ENCODE measurements around the gene ATOSB.

DNA sequence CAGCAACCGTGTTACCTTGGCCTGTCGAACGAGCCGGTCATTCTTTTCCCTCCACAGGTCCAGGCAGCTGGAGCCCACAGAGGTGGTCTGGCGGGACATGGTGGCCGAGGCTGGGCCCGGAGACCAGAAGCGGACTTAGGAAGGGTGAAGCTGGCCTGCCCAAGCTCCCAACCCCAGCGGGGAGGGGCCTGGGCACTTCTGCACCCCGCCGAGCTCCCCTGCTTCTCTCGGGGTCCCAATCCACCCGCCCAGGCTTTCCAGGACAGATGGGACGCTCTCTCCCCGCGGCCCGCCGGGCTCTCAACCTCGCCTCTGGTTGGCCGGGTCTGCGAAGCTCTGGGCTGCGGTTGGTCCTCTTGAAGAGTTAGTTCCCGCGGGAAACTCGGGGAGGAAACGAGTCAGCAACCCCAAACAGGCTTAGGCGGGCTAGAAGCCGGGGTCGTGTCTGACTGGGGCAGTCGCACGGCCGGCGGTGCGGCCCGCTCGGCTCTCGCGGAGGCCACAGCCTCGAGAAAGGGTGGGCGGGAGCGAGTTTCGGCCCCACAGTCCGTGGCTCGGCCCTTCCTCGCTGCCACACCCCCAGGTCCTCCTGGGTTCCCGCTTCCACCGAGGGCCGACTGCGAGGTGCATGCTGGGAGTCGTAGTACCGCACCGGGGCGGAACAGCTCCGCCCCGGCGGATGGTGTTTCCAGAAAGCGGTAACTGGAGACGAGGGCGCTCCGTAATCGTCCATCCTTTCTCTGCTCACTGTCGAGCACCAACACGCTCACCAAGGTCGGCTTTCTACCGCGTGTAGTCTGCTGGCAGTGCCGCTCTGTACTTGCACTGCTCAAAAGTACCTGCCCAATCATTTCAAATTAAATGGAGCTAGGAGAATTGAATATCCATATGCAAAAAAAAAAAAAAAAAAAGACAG lies 36.0 kb downstream of the ATOSB start, which contains the start of gene FANCG:
- TF ChIP-seq, protein P1, sequence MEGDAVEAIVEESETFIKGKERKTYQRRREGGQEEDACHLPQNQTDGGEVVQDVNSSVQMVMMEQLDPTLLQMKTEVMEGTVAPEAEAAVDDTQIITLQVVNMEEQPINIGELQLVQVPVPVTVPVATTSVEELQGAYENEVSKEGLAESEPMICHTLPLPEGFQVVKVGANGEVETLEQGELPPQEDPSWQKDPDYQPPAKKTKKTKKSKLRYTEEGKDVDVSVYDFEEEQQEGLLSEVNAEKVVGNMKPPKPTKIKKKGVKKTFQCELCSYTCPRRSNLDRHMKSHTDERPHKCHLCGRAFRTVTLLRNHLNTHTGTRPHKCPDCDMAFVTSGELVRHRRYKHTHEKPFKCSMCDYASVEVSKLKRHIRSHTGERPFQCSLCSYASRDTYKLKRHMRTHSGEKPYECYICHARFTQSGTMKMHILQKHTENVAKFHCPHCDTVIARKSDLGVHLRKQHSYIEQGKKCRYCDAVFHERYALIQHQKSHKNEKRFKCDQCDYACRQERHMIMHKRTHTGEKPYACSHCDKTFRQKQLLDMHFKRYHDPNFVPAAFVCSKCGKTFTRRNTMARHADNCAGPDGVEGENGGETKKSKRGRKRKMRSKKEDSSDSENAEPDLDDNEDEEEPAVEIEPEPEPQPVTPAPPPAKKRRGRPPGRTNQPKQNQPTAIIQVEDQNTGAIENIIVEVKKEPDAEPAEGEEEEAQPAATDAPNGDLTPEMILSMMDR (IDR thresholded peaks at IDR 0.05; ENCODE audit: low read length) = no peak
- no peak for TF ChIP-seq EZH2phosphoT487 (IDR thresholded peaks at IDR 0.05; ENCODE audit: low read length)
